GM12891 (cell line): ENCODE measurements around the gene DNAH17.

Source experiments
- PAX5 ChIP-seq: IDR thresholded peaks from 2 replicates; pipeline ENCODE4 v1.6.1; 2011; ENCODE audit warnings: low read length, moderate library complexity, mild to moderate bottlenecking; ENCODE audit not compliant: insufficient read depth, severe bottlenecking
- POLR2A ChIP-seq: IDR thresholded peaks from 2 replicates; pipeline ENCODE4 v1.6.1; 2011; ENCODE audit warnings: low read depth, low read length, control low read depth
- POLR2AphosphoS5 ChIP-seq: IDR thresholded peaks from 2 replicates; pipeline ENCODE4 v1.6.1; 2011; ENCODE audit warnings: low read depth, low read length, control low read depth
- POU2F2 ChIP-seq: IDR thresholded peaks from 2 replicates; pipeline ENCODE4 v1.6.1; 2011; ENCODE audit warnings: low read depth, mild to moderate bottlenecking, control low read depth, low read length, moderate library complexity
- SPI1 ChIP-seq: IDR thresholded peaks from 2 replicates; pipeline ENCODE4 v1.6.1; 2011; ENCODE audit warnings: low read depth, low read length, control low read depth
- TAF1 ChIP-seq: IDR thresholded peaks from 2 replicates; pipeline ENCODE4 v1.6.1; 2011; ENCODE audit warnings: low read depth, low read length, control low read depth

DNA sequence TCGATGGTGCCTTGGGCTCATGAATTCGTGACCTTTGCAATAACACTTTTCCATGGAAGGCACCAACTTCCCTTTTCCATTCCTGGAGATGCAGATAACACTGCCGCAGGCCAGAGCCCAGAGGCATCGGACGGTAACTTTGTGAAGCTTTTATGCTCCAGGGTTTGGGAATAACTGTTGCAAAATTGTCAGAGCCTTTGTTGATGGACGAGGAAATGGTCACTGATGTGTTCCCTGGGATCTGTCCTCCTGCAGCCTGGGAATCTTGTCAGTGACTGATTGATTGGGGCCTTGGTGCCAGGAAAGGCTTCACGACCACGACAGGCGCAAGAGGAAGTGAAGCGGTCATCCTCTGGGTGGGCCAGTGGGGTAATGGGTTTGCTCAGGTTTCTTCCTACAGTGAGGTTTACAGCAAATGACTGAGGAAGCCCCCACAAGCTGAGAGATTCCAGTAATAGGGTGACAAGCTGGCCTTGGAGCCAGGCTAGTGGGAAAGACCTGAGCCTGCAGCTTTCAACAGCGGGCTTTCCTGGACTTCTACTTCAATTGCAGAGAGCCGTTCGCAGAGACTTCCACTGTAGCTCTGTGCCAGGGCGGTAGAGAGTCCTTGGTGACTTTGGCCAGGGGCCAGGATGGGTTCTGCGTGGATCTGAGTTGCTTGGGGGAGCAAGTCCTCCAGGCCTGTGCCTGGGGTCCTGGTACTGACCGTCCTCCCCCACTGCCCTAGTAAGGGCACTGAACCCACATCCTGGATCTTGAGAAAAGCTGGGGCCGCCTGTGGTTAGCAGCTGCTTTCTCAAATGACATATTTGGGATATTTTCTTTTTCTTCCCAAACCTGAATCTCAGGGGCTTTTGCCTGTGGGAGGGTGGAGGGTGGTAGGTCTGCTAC, 161.1 kb downstream of the DNAH17 start:
- TF ChIP-seq POLR2AphosphoS5 (no peak), POLR2A (no peak), TAF1 (no peak), PAX5 (no peak), POU2F2 (no peak), SPI1 (no peak)
